NCI-H1694 (cell line): ENCODE results near the gene KLF14.
"Not testable (repeated sequence)": the region's sequence is repeated elsewhere in the genome, so short reads cannot be mapped to it uniquely, and the experiment has no call there.

Experiments used
- DNase-seq: peaks from one replicate; lab custom pipeline; 2025; lab: John Stamatoyannopoulos, UW

The KLF14 gene

DNA sequence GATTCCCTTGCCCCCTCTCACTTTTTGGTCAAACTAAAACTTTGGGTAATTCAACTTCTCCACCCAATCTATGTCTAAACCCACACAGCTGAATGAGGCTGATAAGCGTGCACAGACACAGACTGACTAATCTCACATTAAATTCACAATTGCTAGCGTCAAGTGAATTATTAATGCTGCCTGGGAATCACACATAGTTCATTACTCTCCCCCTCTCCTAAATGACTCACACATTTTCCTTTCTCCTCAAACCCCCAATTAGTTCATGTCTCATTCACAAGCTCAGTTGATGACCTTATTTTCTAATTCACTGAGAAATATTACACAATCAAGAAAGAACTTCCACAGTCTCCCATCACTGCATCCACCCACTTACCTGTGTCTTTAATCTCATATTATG lies 14.5 kb downstream of the KLF14 start:
- no peak for DNase-seq

DNA sequence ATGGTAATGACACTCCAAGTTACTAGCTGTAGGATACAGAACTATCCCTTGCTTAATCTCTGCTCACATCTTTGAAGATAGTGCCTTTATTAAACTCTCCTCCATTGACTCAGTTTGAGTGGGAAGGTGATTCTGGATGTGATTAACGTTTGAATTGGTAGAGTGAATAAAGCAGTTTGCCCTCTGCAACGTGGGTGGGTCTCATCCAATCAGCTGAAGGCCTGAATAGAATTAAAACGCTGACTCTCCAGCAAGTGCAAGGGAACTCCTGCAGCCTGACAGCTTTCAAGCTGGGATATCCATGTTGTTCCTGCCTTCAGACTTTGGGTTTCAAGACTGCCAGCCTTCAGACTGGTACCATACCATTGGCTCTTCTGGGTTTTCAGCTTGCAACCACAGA lies 21.6 kb downstream of the KLF14 start:
- no peak for DNase-seq

DNA sequence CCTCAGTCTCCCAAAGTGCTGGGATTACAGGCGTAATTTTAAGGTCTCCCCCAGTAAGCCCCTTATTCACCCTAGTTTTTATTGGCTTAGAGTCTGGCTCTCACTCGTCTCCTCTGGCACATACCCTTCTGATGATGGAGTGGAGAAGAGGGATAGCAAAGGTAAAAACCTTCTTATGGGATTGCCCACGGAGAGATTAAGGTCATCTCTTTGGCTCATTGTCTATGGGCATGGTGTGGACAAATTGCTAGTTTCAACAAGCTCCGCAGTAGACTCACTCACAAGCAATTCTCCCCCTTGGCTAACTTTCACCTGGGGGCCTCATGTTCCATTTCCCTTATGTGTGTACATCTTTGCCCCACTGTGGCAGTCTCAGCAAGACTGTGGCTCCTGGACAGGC lies 25.2 kb downstream of the KLF14 start:
- no peak for DNase-seq

DNA sequence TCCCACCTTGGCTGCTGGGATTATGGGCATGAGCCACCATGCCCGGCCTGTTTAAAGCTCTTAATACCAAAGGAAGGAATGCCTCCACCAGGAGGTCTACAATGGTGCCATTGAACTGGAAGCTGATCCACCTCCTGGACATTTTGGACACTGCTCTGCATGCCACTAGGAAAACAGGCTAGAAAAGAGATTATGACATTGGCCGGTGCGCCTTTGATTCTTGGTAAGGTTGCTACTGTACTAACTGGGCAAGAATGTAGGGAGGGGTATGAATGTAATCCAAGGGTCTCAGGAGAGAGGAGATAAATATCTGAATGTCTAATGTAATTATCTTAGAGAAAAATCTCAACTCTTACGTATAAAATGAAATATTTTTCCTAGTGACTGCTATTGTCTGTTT lies 26.0 kb downstream of the KLF14 start:
- no peak for DNase-seq

DNA sequence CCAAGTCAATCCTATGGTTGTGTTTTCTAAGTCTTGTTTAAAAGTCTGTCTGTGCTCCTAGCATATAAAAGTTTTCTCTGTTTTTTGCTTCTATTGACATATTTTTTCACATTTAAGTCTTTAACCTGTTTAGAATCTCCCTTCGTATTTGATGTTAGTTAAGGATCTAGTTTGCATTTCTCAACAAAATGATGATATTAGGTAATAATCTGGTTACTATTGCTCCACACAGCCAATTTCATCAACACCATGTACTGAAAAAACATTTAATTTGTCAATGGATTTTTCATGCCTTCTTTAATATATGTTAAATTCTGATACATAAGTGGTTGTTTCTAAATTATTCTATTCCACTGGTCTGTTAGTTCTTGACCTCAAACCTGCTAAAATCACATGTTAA lies 30.2 kb downstream of the KLF14 start:
- no peak for DNase-seq

DNA sequence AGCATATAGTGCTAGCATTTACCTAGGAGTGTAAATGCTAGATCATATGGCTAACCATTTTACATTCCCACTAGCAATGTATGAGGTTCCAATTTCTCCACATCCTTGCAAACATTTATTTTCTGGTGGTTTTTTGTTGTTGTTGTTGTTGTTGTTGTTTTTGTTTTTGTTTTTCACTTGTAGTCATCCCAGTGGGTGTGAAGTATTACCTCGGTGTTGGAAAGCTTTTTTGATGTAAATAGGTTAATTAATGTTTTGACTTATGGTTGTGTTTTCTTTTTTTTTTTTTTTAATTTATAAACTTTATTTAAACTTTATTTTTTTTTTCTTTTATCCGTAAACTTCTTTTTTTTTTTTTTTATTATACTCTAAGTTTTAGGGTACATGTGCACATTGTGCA lies 32.4 kb downstream of the KLF14 start:
- no peak for DNase-seq

DNA sequence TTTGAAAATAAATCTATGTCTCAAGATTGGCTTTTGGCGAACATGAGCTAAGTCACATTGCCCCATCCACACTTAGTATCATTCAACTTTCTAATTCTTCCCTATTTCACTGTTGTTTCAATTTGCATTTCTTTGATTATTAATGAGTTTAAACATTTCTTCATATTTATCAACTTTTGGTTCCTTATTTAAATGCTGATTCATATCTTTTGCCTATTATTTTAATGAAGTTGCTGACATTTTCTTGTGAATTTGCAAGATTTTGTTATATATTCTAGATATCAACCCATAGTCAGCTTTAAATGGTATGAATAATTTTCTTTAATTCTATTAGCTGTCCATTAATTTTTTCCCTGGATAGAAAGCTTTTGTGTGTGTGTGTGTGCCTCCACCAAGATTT lies 33.2 kb downstream of the KLF14 start:
- no peak for DNase-seq

DNA sequence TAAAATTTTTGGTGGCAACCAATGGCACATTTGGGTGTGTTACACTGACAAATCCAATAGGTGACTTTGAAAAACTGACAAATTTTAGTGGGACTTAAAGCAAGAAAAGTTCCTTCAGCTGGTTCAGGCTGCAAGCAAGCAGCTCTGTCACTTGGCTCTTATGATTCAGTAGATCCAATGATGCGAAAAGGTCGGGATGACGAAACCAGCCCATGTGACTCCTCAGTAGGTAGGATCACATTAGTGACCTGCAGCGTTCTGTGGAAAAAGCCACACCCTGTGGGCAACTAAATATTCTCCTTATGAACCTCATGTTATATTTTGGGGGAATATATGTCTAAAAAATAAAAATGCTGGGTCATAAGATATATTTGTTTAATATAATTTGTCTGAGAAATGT lies 34.3 kb downstream of the KLF14 start:
- DNase-seq, result no peak

DNA sequence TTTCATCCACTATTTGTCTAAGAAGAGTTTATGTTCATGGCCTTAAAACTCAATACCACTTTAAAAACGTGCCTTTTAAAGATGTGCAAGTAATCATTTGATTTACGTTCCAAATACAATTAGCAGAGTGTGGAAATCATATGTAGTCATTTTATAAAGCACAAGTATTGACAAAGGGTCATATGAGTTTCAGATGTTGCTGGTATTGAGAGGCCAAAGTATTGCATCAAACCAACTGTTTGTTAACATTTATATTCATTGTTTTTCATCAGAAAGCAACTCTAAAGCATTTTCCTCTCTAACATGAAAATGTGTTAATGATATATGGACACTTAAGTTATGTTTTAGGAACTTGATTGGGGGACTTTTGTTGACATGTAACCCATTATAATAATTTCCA lies 36.2 kb downstream of the KLF14 start:
- DNase-seq, result no peak

DNA sequence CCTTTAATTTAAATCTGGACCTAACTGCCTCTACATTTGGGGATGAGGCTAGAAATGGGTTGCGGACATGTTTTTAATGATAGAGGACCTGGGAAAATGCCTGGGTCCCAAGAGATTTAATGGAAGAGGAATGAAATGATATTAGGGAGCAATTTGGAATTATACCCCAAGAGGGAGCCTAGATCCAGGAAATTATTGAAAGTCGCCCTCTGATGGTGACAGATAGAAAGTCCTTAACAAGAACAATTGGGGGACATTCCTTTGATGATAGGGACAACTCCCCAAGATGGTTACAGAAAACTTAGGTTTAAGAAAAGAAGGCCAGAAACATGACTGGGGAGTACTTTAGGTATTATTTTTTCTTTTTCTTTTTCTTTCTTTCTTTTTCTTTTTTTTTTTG lies 38.2 kb downstream of the KLF14 start:
- peak; percentile 31 for DNase-seq

DNA sequence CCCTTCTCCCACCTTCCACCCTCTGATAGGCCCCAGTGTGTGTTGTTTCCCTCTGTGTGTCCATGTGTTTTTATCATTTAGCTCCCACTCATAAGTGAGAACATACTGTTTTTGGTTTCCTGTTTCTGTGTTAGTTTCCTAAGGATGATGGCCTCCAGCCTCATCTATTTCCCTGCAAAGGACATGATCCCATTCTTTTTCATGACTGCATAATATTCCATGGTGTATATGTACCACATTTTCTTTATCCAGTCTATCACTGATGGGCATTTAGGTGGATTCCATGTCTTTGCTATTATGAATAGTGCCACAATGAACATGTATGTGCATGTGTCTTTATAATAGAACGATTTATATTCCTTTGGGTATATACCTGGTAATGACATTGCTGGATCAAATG lies 41.6 kb downstream of the KLF14 start:
- DNase-seq, result not testable (repeated sequence)

DNA sequence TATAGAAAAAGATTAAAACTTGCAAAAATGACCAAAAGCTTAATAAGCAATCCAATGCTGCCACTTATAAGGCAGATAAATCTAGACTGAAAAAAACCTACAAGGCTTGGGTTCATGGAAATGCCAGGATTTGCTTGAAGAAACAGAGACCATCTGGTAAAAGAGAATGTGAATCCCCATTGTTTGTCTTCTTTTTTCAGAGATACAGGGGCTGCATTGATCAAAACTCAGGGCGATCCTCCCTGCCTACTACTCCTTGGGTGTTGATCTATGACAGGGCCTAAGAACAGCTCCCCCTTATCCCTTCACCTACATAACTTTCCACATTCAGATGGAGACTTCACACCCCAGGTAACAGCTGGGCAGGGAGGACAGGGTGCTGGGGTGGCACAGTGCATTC lies 44.3 kb downstream of the KLF14 start:
- DNase-seq, result no peak

DNA sequence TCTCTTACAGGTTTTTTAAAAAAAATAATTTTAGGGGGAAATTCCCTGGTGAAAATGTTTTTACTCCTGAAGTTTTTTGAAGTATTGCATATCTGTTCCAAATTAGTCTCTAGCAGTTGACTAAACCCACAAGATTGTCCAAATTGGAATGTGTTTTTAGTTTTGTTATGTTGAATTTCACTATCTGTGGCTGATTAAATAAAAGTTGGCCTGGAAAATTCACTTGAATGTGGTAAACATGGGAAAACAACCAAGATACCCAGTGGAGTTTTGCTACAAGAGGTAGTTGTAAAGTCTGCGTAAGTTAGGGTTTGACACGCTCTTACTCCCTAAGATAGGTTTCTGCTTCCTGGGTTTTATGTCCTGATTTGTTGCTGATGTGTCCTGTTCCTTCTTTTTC lies 51.0 kb downstream of the KLF14 start:
- no peak for DNase-seq
